K562 (cell line): Measurements from ENCODE around the gene CCR8. TPM values are rescaled to one million over a fixed set of nuclear protein-coding genes. Genes with fewer than 3 reads are reported as not detected.

Source experiments
- BACH1 ChIP-seq: fragments of 200-800 bp; sonication (Bioruptor generic); IDR thresholded peaks from 2 replicates; pipeline ENCODE4 v1.6.1; 2016; ENCODE audit warnings: missing genetic modification characterization, missing compliant biosample characterization
- BCL6 ChIP-seq: fragments of 250-450 bp; sonication (Bioruptor Pico); IDR thresholded peaks from 2 replicates; pipeline ENCODE4 v1.4.0; 2020
- BHLHE40 ChIP-seq: IDR thresholded peaks from 2 replicates; pipeline ENCODE4 v1.6.1; 2011; ENCODE audit warnings: low read length, improper control_type of control experiment
- FOS ChIP-seq: IDR thresholded peaks from 3 replicates; pipeline ENCODE4 v1.6.1; 2011; ENCODE audit not compliant: insufficient read length; ENCODE audit errors: extremely low read depth
- FOXA3 ChIP-seq, 2 experiments: fragments of 450-650 bp in 1 of 2; sonication (generic) in 1 of 2; formaldehyde crosslinking; IDR thresholded peaks in 1 of 2; conservative IDR thresholded peaks in 1 of 2; 2 replicates each; pipeline versions ENCODE4 v1.4.0 to v1.8.0; 2020 to 2022; ENCODE audit warnings: mild to moderate bottlenecking in 2 of 2, missing genetic modification reagents in 1 of 2
- HLTF ChIP-seq: fragments of 450-650 bp; IDR thresholded peaks from 2 replicates; pipeline ENCODE4 v1.6.1; 2016
- HNRNPH1 ChIP-seq: fragments of 200-400 bp; formaldehyde crosslinking; optimal IDR thresholded peaks from 2 replicates; pipeline ENCODE3; 2017; ENCODE audit warnings: low read depth, mild to moderate bottlenecking, low read length, moderate library complexity
- MYBL2 ChIP-seq, 2 experiments: fragments of 450-650 bp in 1 of 2; sonication (generic) in 1 of 2; formaldehyde crosslinking in 1 of 2; IDR thresholded peaks; 2 replicates each; pipeline versions ENCODE4 v1.6.1 to v1.8.1; 2017 to 2022; ENCODE audit warnings: borderline replicate concordance in 1 of 2, inconsistent platforms in 1 of 2, low read depth in 1 of 2, mild to moderate bottlenecking in 1 of 2, missing genetic modification reagents in 1 of 2, moderate library complexity in 1 of 2
- NFXL1 ChIP-seq: fragments of 450-650 bp; formaldehyde crosslinking; IDR thresholded peaks from 2 replicates; pipeline ENCODE4 v1.4.0; 2021; ENCODE audit warnings: mild to moderate bottlenecking
- PHB ChIP-seq: fragments of 250-450 bp; sonication (Bioruptor Pico); IDR thresholded peaks from 2 replicates; pipeline ENCODE4 v1.5.0; 2021
- PHB2 ChIP-seq: fragments of 450-650 bp; IDR thresholded peaks from 2 replicates; pipeline ENCODE4 v1.6.1; 2017; ENCODE audit warnings: low read depth
- PURB ChIP-seq: sonication (generic); formaldehyde crosslinking; IDR thresholded peaks from 2 replicates; pipeline ENCODE4 v1.9.0; 2021; ENCODE audit warnings: low read depth, mild to moderate bottlenecking, missing genetic modification reagents
- RBM14 ChIP-seq: fragments of 200-400 bp; formaldehyde crosslinking; IDR thresholded peaks from 2 replicates; pipeline ENCODE4 v1.6.1; 2018; ENCODE audit warnings: low read depth, mild to moderate bottlenecking, low read length, moderate library complexity, borderline replicate concordance; ENCODE audit not compliant: insufficient read depth
- RBM25 ChIP-seq: fragments of 200-400 bp; formaldehyde crosslinking; IDR thresholded peaks from 2 replicates; pipeline ENCODE4 v1.6.1; 2018; ENCODE audit warnings: low read length, low read depth, moderate library complexity; ENCODE audit not compliant: severe bottlenecking
- SUPT5H ChIP-seq: fragments of 450-650 bp; IDR thresholded peaks from 2 replicates; pipeline ENCODE4 v1.6.1; 2016
- U2AF1 ChIP-seq: fragments of 200-400 bp; formaldehyde crosslinking; optimal IDR thresholded peaks from 2 replicates; pipeline ENCODE3; 2017; ENCODE audit warnings: mild to moderate bottlenecking, low read depth, low read length, moderate library complexity
- ZNF347 ChIP-seq: fragments of 450-650 bp; formaldehyde crosslinking; IDR thresholded peaks from 2 replicates; pipeline ENCODE4 v1.4.0; 2020; ENCODE audit warnings: low read depth, mild to moderate bottlenecking, moderate library complexity
- ZNF444 ChIP-seq: fragments of 250-450 bp; sonication (Bioruptor Pico); IDR thresholded peaks from 2 replicates; pipeline ENCODE4 v1.4.0; 2020; ENCODE audit warnings: mild to moderate bottlenecking, moderate library complexity
- ZNF668 ChIP-seq: fragments of 250-450 bp; sonication (Bioruptor Pico); IDR thresholded peaks from 2 replicates; pipeline ENCODE4 v1.8.0; 2022; ENCODE audit warnings: mild to moderate bottlenecking, inconsistent platforms
- polyA plus RNA-seq, 8 experiments: library from polyadenylated mRNA; depleted of rRNA in 4 of 8; stranded (reverse) in 5 of 8; unstranded in 3 of 8; fragments of >200 nt; fragmentation: Nextera tagmentation in 2 of 8; fragmentation: Illumina TruSeq in 1 of 8; extraction: Ambion mirVana in 2 of 8; extraction: Trizol in 1 of 8; gene quantifications; 2 replicates each; pipeline versions ENCODE4 v1.2.1 to v1.2.3, GENCODE V29; 2011 to 2014; ENCODE audit warnings: inconsistent platforms in 1 of 8, missing spikeins in 1 of 8
- total RNA-seq, 7 experiments: library from RNA; depleted of rRNA in 6 of 7; stranded (reverse); fragments of >200 nt in 6 of 7; fragmentation: Illumina TruSeq in 2 of 7; extraction: Trizol in 2 of 7; gene quantifications; 2 replicates each; pipeline versions ENCODE4 v1.2.1 to v1.2.3, GENCODE V29; 2011 to 2021; ENCODE audit warnings: low replicate concordance in 1 of 7
- TF ChIP-seq, protein P1 (sequence below): fragments of 450-650 bp; IDR thresholded peaks from 2 replicates; pipeline ENCODE4 v1.6.1; 2016
- TF ChIP-seq, protein P2 (sequence below): fragments of 250-450 bp; sonication (Bioruptor Pico); IDR thresholded peaks from 2 replicates; pipeline ENCODE4 v1.5.0; 2020; ENCODE audit warnings: mild to moderate bottlenecking
- TF ChIP-seq, protein P3 (sequence below): fragments of 200-800 bp; sonication (Bioruptor generic); IDR thresholded peaks from 2 replicates; pipeline ENCODE4 v1.6.1; 2017; ENCODE audit warnings: missing genetic modification characterization, missing compliant biosample characterization
- TF ChIP-seq, protein P4 (sequence below): IDR thresholded peaks from 2 replicates; pipeline ENCODE4 v1.6.1; 2011; ENCODE audit not compliant: insufficient read length; ENCODE audit errors: extremely low read depth
- TF ChIP-seq, protein P5 (sequence below): conservative IDR thresholded peaks from 2 replicates; pipeline ENCODE4 v1.6.1; 2011; ENCODE audit warnings: low read depth, mild to moderate bottlenecking, low read length; ENCODE audit not compliant: control insufficient read depth

Gene CCR8
- total and polyA plus RNA-seq, 9 of the 15 experiments (the other 6 are each of a cell fraction or from before 2014, with no cell fraction given): not detected

DNA sequence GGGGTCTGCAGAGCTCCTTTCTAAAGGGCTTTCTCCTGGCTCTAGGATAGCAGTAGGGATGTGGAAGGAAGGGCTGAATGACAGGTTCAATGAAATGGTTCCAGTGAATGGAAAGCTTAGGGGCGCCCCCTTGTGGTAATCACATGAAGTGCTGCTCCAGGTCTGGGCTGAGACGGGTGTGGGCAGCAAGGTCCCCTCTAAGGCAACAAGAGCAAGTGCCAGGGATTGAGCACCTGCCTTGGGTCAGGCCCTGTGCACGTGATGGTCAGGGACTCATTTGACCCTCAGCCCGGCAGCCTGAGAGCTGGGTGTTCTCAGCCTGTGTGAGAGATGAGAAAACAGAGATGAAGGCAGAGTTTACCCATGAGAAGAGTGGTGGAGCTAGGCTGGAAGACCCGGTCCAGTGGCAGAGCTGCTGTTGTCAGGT, 37.6 kb upstream of the CCR8 start (continued):
- no peak for TF ChIP-seq U2AF1
- no peak for TF ChIP-seq FOXA3 (CRISPR knock-in tag; conservative IDR thresholded peaks at IDR 0.05 in 1 of 2, IDR thresholded peaks at IDR 0.05 in 1 of 2)
- TF ChIP-seq FOS: no peak
- TF ChIP-seq ZNF444 (CRISPR knock-in tag): no peak
- no peak for TF ChIP-seq HNRNPH1
- no peak for TF ChIP-seq RBM14
- TF ChIP-seq BHLHE40: 0 out of 2 replicates have a peak, but pooled peaks have one; percentile 38
- no peak for TF ChIP-seq ZNF347
- TF ChIP-seq, protein P1, sequence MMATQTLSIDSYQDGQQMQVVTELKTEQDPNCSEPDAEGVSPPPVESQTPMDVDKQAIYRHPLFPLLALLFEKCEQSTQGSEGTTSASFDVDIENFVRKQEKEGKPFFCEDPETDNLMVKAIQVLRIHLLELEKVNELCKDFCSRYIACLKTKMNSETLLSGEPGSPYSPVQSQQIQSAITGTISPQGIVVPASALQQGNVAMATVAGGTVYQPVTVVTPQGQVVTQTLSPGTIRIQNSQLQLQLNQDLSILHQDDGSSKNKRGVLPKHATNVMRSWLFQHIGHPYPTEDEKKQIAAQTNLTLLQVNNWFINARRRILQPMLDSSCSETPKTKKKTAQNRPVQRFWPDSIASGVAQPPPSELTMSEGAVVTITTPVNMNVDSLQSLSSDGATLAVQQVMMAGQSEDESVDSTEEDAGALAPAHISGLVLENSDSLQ: peak; percentile 75
- TF ChIP-seq, protein P2, sequence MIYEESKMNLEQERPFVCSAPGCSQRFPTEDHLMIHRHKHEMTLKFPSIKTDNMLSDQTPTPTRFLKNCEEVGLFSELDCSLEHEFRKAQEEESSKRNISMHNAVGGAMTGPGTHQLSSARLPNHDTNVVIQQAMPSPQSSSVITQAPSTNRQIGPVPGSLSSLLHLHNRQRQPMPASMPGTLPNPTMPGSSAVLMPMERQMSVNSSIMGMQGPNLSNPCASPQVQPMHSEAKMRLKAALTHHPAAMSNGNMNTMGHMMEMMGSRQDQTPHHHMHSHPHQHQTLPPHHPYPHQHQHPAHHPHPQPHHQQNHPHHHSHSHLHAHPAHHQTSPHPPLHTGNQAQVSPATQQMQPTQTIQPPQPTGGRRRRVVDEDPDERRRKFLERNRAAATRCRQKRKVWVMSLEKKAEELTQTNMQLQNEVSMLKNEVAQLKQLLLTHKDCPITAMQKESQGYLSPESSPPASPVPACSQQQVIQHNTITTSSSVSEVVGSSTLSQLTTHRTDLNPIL (CRISPR knock-in tag): no peak
- TF ChIP-seq NFXL1 (CRISPR knock-in tag): no peak
- TF ChIP-seq, protein P3, sequence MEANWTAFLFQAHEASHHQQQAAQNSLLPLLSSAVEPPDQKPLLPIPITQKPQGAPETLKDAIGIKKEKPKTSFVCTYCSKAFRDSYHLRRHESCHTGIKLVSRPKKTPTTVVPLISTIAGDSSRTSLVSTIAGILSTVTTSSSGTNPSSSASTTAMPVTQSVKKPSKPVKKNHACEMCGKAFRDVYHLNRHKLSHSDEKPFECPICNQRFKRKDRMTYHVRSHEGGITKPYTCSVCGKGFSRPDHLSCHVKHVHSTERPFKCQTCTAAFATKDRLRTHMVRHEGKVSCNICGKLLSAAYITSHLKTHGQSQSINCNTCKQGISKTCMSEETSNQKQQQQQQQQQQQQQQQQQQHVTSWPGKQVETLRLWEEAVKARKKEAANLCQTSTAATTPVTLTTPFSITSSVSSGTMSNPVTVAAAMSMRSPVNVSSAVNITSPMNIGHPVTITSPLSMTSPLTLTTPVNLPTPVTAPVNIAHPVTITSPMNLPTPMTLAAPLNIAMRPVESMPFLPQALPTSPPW: no peak
- no peak for TF ChIP-seq BACH1
- TF ChIP-seq BCL6 (CRISPR knock-in tag): no peak
- TF ChIP-seq, protein P4, sequence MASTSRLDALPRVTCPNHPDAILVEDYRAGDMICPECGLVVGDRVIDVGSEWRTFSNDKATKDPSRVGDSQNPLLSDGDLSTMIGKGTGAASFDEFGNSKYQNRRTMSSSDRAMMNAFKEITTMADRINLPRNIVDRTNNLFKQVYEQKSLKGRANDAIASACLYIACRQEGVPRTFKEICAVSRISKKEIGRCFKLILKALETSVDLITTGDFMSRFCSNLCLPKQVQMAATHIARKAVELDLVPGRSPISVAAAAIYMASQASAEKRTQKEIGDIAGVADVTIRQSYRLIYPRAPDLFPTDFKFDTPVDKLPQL: no peak
- TF ChIP-seq PHB (CRISPR knock-in tag): no peak
- no peak for TF ChIP-seq ZNF668
- TF ChIP-seq, protein P5, sequence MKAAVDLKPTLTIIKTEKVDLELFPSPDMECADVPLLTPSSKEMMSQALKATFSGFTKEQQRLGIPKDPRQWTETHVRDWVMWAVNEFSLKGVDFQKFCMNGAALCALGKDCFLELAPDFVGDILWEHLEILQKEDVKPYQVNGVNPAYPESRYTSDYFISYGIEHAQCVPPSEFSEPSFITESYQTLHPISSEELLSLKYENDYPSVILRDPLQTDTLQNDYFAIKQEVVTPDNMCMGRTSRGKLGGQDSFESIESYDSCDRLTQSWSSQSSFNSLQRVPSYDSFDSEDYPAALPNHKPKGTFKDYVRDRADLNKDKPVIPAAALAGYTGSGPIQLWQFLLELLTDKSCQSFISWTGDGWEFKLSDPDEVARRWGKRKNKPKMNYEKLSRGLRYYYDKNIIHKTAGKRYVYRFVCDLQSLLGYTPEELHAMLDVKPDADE: no peak
- no peak for TF ChIP-seq RBM25
- no peak for TF ChIP-seq HLTF
- no peak for TF ChIP-seq PURB
- no peak for TF ChIP-seq SUPT5H
- no peak for TF ChIP-seq PHB2
- TF ChIP-seq MYBL2 (IDR thresholded peaks at IDR 0.05; ENCODE audit: low read depth): no peak
- TF ChIP-seq MYBL2 (CRISPR knock-in tag; IDR thresholded peaks at IDR 0.05; ENCODE audit: borderline replicate concordance): no peak
